Breast epithelium (tissue), 4 donors: Measurements from ENCODE around the gene ARID1A. TPM values are rescaled to one million over a fixed set of nuclear protein-coding genes. Genes with fewer than 3 reads are reported as not detected.
A peak's percentile ranks its signal among the peaks of the same experiment; 100 is the strongest.
"Not testable (repeated sequence)": the region's sequence is repeated elsewhere in the genome, so short reads cannot be mapped to it uniquely, and the experiment has no call there.

Experiments
- DNase-seq, 2 donors: peaks; one replicate each; pipeline ENCODE4 v3.0.0-alpha.2; 2019; ENCODE audit warnings: low spot score in 2 of 2
- H3K27ac ChIP-seq, 2 donors: fragments of 200-600 bp; sonication (generic) in 1 of 2; one replicate each; pipeline ENCODE4 v1.5.1; 2016 to 2019; ENCODE audit warnings: mild to moderate bottlenecking in 1 of 2
- H3K27me3 ChIP-seq, 2 donors: fragments of 200-600 bp; sonication (generic) in 1 of 2; one replicate each; pipeline versions ENCODE4 v1.5.1 to v1.6.0; 2017 to 2019; ENCODE audit warnings: control low read depth in 1 of 2, mild to moderate bottlenecking in 1 of 2
- H3K36me3 ChIP-seq: fragments of 200-600 bp; one replicate; pipeline ENCODE4 v1.5.1; 2019
- H3K4me1 ChIP-seq, 2 donors: fragments of 200-600 bp; sonication (generic); one replicate each; pipeline ENCODE4 v1.5.1; 2016 to 2019; ENCODE audit warnings: control low read depth in 1 of 2
- H3K4me3 ChIP-seq, 3 donors: fragments of 200-600 bp; sonication (generic); 1 replicate in 2 of 3; 2 replicates in 1 of 3; pipeline ENCODE4 v1.5.1; 2016 to 2019; ENCODE audit warnings: mild to moderate bottlenecking in 3 of 3, moderate library complexity in 2 of 3
- H3K9me3 ChIP-seq, 2 donors: fragments of 200-600 bp; sonication (generic) in 1 of 2; one replicate each; pipeline ENCODE4 v1.5.1; 2016 to 2019; ENCODE audit warnings: control low read depth in 1 of 2
- POLR2A ChIP-seq: fragments of 450-650 bp; IDR thresholded peaks from one replicate; pipeline ENCODE4 v1.6.1; 2016; ENCODE audit warnings: antibody characterized with exemption, mild to moderate bottlenecking, moderate library complexity
- POLR2AphosphoS5 ChIP-seq, 3 donors: sonication (generic); formaldehyde crosslinking; IDR thresholded peaks; one replicate each; pipeline ENCODE4 v1.6.1; 2017; ENCODE audit warnings: antibody characterized with exemption in 3 of 3
- intact Hi-C: fragments of 100-400 bp; cut with DNase I; formaldehyde crosslinking; loops from one replicate; pipeline ENCODE4 v1.15.1; 2023; ENCODE audit warnings: low total_unique reads
- total RNA-seq, 3 donors: library from RNA; depleted of rRNA; stranded (reverse); fragments of >200 nt; gene quantifications; one replicate each; pipeline ENCODE4 v1.1.0, GENCODE V29; 2016
- TF ChIP-seq, protein P1 (sequence below), 3 donors: fragments of 450-650 bp; IDR thresholded peaks; one replicate each; pipeline ENCODE4 v1.5.1; 2016 to 2017; ENCODE audit warnings: antibody characterized with exemption in 3 of 3, mild to moderate bottlenecking in 3 of 3, moderate library complexity in 3 of 3

Gene ARID1A
- total RNA-seq, 3 donors from 2014 or later = 32.8 to 41.9 (median 35.4) TPM

GRCh38 chr1:26701266-26701994, 5.6 kb downstream of the ARID1A start:
- no peak for DNase-seq
- no peaks in the 10 kb centered on the region for H3K27me3 ChIP-seq
- H3K27ac ChIP-seq = peak overlapping the region; percentile 34 to 99
- intact Hi-C loops = no loop called here
- H3K36me3 ChIP-seq = no peaks in the 10 kb centered on the region
- no peaks in the 10 kb centered on the region for H3K9me3 ChIP-seq
- H3K4me1 ChIP-seq = peaks cover 4 to 43% of the 10 kb centered on the region in 2 donors
- peak overlapping the region in 1 of 3 donors; percentile 7 for H3K4me3 ChIP-seq
- TF ChIP-seq POLR2AphosphoS5 (IDR thresholded peaks at IDR 0.05) = no peak
- TF ChIP-seq, protein P1, sequence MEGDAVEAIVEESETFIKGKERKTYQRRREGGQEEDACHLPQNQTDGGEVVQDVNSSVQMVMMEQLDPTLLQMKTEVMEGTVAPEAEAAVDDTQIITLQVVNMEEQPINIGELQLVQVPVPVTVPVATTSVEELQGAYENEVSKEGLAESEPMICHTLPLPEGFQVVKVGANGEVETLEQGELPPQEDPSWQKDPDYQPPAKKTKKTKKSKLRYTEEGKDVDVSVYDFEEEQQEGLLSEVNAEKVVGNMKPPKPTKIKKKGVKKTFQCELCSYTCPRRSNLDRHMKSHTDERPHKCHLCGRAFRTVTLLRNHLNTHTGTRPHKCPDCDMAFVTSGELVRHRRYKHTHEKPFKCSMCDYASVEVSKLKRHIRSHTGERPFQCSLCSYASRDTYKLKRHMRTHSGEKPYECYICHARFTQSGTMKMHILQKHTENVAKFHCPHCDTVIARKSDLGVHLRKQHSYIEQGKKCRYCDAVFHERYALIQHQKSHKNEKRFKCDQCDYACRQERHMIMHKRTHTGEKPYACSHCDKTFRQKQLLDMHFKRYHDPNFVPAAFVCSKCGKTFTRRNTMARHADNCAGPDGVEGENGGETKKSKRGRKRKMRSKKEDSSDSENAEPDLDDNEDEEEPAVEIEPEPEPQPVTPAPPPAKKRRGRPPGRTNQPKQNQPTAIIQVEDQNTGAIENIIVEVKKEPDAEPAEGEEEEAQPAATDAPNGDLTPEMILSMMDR (IDR thresholded peaks at IDR 0.05) = no peak
- TF ChIP-seq POLR2A = no peak

- TF ChIP-seq POLR2A (no peak), POLR2AphosphoS5 (IDR thresholded peaks at IDR 0.05) (no peak)
- Histone ChIP-seq H3K36me3 (no peaks in the 10 kb centered on the region), H3K4me1 (peaks cover 4 to 43% of the 10 kb centered on the region in 2 donors), H3K27me3 (no peaks in the 10 kb centered on the region), H3K9me3 (no peaks in the 10 kb centered on the region), H3K27ac (peak overlapping the region; percentile 34 to 99), H3K4me3 (peak overlapping the region in 1 of 3 donors; percentile 7)
- intact Hi-C loops = no loop called here
- no peak for DNase-seq
Measured at GRCh38 chr1:26701995-26702679, 6.3 kb downstream of the ARID1A start.

DNA sequence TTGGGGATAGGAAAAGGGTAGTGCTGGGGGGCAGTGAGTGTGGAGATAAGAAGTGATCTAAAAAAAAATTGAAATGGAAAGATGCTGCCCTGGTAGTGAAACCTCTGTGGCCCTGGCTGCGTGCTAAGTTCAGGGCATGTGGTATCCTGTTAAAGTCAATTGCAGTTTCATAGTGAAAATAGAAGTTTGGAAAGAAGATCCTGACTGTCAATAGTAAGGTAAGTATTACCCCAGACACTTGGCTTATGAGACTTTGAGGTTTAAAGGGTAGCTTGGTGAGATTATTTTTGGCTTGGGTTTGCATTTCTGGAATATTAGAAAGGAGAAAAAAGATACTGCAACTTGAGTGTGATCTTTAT, 6.8 kb downstream of the ARID1A start:
- no peaks in the 10 kb centered on the region for H3K36me3 ChIP-seq
- H3K27me3 ChIP-seq = no peaks in the 10 kb centered on the region
- H3K27ac ChIP-seq = peak overlapping the region; percentile 34 to 99
- no peak overlapping the region for H3K4me3 ChIP-seq
- peaks cover 4 to 43% of the 10 kb centered on the region in 2 donors for H3K4me1 ChIP-seq
- TF ChIP-seq, protein P1 (IDR thresholded peaks at IDR 0.05) = no peak
- TF ChIP-seq POLR2AphosphoS5 (IDR thresholded peaks at IDR 0.05) (no peak), POLR2A (no peak)
- intact Hi-C loops = no loop called here
- DNase-seq = no peak
- no peaks in the 10 kb centered on the region for H3K9me3 ChIP-seq

DNA sequence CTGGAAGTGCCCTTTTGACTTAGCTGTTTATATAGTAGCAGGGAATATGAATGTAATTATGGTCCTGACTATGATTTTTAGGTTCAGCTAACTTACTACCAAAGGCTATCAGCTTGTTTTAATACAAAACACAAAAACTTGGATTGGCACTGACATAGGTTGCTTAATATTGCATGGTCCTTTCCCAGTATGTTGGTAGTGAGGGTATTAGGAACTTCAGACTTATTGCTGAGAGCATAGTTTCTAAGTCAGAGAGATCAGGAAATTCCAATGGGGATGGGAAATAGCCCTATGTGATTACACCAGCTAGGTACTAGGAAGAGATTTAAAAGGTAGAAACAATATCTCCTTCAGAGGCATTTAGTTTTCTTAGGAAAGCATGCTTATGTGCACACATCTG, 7.7 kb downstream of the ARID1A start:
- H3K36me3 ChIP-seq = no peaks in the 10 kb centered on the region
- H3K27ac ChIP-seq = peak overlapping the region in 1 of 2 donors; percentile 99
- TF ChIP-seq POLR2AphosphoS5 (IDR thresholded peaks at IDR 0.05) (no peak), POLR2A (no peak)
- TF ChIP-seq, protein P1 (IDR thresholded peaks at IDR 0.05) = no peak
- H3K4me1 ChIP-seq = peaks cover 4 to 43% of the 10 kb centered on the region in 2 donors
- intact Hi-C loops = no loop called here
- no peaks in the 10 kb centered on the region for H3K9me3 ChIP-seq
- DNase-seq = no peak
- no peak overlapping the region for H3K4me3 ChIP-seq
- H3K27me3 ChIP-seq = no peaks in the 10 kb centered on the region

DNA sequence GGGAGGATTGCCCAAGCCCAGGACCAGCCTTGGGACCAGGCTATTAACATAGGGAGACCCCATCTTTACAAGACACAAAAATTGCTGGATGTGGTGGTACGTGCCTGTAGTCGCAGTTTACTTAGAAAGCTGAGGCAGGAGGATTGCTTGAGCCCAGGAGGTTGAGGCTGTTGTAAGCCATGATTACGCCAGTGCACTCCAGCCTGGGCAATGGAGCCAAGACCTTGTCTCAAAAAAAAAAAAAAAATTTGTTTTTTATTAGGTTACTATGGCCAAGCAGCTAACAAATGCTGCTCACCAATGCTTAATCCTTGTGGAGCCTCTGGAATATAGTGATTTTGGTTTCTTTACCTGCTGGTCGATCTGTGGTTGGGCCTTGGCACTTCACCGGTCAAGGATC, 8.8 kb downstream of the ARID1A start:
- TF ChIP-seq POLR2AphosphoS5 (IDR thresholded peaks at IDR 0.05) (no peak), POLR2A (no peak)
- TF ChIP-seq, protein P1 (IDR thresholded peaks at IDR 0.05) = no peak
- H3K36me3 ChIP-seq = no peaks in the 10 kb centered on the region
- no peaks in the 10 kb centered on the region for H3K27me3 ChIP-seq
- H3K9me3 ChIP-seq = no peaks in the 10 kb centered on the region
- no peak for DNase-seq
- H3K27ac ChIP-seq = peak overlapping the region; percentile 37 to 40
- no peak overlapping the region for H3K4me3 ChIP-seq
- H3K4me1 ChIP-seq = peaks cover 4 to 34% of the 10 kb centered on the region in 2 donors
- intact Hi-C loops = no loop called here

- intact Hi-C loops, H3K4me3 ChIP-seq, DNase-seq, H3K27me3 ChIP-seq, H3K36me3 ChIP-seq, H3K9me3 ChIP-seq: not testable (repeated sequence)
- peak overlapping the region; percentile 46 to 71 for H3K27ac ChIP-seq
- H3K4me1 ChIP-seq = peaks cover 0 to 30% of the 10 kb centered on the region in 2 donors
Measured at GRCh38 chr1:26705227-26705626, 9.4 kb downstream of the ARID1A start.
